A204.1 (cell line): ENCODE data around the gene LRSAM1.

Source experiments
- FAIRE-seq: peaks from 2 replicates; lab custom pipeline; 2012; peaks lifted over from hg19 to GRCh38; lab: Jason Lieb, UNC

Gene LRSAM1

DNA sequence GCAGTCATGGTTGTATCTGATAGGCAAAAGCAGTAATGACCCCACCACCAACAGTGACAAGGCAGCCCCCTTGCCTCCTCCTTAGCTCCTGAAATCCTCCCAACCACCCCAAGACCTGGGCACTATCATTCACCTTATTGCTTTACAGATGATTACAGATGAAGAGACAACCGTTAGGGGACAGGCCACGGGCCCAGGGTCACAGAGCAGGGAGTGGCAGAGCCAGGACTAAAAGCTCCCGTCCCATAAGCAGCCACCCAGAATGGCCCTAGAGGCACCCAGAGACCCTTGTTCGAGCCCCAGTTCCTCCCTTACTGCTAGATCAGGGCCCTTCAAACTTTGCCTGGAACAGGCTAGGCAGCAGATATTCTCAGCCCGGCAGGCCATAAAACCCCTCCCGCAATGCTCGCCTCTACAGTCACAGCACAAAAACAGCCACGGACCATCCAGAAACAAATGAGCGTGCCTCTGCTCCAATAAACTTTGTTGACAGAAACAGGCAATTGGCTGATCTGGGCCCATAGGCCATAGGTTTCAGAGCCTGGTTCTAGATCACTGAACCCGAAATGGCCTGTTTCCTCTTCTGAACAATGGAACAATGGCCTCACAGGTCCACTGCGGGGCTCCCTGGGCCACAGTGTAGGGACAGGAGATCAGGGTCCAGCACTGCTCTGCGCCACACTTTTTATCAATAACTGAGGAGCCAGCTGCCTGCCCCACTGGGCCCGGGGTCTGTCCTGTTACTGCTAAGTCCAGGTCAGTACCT, 67.0 kb downstream of the LRSAM1 start:
- no peak for FAIRE-seq

DNA sequence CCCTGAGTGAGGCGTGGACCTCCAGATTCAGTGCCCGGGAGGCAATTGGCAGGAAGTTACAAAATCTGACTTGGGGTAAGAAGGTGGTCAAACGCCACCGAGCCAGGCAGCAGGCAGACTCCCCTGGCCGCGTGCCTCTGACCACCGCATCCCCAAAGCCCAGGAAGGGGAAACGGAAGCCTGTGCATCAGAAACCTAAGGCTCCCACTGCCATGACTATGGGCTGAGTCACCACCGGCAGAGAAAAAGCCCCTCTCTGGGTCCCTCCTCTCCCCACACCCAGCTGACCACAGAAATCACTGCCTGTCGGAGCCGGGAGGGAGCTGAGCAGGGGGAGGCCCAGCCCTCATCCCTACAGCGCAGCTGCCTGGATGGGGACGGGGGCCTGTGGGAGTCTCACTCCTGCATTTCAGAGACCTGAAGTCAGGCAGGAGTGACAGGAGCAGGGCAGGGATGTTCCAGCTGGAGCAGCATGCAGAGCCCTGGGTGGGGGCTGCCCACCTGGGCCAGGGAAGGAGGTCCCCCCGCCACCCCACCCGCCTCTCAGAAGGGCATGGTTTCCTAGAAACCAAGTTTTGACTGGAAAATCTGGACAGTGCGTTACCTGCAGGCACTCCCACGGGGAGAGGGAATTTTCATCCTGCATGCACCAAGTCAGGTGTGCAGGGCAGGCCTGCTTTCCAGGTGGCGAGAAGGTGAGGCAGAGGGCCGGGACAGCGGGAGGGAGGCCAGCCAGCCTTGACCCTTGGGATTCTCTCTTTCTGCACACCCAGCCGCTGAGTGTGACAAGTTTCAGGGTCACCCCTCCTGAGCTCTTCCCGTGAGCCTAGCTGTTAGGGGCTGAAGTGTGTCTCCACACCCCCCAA, 68.2 kb downstream of the LRSAM1 start:
- no peak for FAIRE-seq

DNA sequence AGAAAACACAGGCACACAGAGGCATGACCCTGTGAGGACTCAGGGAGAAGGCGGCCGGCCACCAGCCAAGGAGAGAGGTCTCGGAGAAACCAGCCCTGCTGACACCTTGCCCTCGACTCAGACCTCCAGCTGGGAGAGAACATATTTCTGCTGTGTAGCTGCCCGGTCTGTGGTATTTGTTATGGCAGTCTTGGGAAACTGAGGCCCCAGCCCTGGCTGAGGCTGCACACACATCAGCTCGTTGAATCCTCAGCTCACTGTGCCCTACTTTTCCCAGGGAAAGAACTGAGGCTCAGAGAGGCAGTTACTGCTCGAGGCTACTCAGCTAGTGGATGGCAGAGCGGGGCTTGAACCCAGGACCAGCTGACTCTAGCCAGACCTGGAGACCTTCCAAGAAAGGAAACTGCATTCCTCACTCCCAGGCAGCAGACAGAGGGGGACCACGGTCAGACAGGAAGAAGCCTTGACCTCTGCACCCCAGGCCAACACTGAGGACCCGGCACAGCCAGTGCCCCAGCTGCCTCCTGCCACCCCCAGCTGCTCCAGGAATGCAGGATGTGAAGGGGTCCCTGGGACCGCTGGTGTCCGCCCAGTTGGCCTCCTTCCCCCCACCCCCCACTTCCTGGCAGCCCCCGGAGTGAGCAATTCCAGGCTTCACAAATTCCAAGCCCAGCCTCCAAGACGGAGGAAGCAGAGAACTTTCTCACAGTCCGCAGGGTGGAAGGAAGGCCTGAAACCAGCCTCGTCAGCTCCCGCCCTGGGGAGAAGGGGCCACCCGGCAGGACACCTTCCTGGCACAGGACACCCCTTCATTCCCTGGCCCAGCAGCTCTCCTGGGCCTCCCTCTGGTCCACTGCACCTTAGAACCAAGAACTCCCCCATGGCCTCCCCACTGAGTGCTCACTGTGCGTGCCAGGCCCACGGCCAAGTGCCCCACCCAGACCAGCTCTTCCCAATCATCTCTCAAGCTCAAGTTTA, 69.9 kb downstream of the LRSAM1 start:
- FAIRE-seq = no peak

DNA sequence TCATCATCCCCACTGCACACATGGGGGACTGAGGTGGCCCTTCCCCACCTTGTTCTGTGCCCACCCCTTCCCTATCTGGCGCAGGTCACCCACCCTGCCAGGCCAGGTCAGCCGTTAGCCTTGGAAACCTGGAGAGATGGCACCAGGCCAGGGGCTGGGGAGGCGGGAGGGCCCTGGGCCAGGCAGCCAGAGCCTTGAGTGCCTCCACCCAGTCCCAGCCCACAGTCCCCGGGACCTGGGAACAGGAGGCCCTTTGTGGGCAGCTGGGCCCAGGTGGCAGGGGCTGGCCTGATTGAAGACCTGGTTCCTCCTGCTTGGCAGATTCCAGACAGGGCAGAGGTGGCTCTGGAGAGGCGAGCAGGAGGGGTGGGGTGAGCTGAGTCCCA, 70.6 kb downstream of the LRSAM1 start:
- FAIRE-seq = no peak

DNA sequence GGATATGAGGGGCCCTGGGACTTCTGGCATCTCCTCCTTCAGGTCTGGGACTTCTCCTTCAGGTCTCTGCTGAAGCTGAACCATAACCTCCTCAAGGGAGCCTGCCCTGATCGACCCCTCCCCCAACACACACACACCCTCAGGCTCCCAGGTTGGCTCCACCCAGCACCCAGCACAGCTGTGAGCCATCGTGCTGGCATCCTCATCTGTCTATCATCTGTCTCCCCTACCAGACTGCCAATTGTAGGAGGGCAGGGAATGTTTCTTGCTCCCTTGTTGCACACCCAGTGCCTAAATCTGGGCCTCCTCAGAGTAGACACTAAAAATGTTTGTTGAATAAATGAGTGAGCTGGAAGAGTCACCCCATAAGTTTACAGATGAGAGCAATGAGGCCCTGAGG, 71.4 kb downstream of the LRSAM1 start:
- FAIRE-seq = no peak

DNA sequence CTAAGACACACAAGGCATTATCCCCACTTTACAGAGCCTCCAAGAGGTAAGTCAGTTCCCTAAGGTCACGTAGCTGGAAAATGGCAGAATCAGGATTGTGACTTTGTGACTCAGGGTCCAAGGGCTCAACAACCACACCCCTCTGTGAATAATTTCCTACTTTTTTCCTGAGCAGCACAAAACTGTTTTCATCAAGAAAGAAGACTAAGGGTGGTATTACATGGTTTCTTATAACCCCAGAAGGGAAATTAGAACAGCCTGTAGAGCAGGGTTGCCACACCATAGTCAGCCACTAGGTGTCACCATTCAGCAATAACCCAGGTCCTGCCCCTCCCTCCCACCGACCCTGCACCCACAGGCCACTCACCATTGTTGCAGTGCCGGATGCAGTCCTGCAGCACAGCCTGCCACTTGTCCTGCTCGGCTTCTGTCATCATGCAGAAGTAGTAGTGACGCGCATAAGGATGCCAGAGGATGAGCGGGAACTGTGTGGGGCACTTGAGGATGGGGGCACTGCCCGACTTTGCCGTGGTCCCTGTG, 72.1 kb downstream of the LRSAM1 start:
- no peak for FAIRE-seq

DNA sequence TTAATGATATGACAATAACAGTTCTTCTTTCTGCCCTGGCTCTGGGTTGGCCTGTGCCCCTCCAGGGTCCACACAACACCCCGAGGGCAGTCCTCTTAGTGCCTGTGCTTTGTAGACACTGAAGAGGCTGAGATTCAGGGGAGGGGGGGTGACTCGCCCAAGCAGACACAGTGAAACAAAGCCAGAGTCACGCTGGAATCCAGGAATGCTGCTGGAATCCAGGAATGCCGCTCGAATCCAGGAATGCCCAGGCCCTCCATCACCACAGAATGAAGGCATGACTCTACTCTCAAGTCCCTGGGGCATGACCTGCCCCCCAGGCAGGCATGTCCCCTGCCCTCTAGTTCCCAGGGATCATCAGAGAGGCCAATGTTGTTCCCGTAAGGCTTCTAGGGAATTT, 73.1 kb downstream of the LRSAM1 start:
- no peak for FAIRE-seq

DNA sequence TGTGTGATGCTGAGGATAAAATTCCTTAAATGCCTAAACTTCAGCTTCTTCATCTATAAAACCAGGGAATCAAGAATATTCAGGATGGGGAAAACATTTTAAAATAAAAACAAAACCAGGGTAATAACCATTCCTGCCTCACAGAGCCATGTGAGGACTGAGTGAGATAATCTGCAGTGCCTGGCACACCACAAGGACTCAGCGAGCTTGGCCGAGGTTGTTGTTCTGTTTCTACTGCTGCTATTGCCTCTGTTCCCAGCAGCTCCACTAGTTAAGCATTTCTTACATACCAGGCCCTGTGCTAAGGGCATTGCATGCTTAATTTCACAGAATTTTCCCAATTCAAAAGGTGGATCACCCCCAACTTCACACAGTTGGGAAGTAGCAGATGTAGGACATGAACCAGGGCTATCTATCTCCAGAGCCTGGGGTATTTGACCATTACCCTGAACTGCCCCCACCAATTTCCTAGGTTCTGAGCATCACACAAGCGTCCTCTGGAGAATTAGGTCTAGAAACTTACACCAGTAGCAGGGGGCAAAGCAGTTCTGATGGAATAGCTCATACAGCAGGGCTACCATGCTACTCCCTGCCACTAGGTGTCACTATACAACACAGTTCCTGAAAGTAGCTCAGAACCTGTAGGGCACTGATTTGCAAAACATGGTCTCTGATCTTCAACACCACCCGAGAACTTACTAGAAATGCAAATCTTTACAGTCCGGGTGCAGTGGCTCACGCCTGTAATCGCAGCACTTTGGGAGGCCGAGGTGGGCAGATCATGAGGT, 74.3 kb downstream of the LRSAM1 start:
- FAIRE-seq = no peak

DNA sequence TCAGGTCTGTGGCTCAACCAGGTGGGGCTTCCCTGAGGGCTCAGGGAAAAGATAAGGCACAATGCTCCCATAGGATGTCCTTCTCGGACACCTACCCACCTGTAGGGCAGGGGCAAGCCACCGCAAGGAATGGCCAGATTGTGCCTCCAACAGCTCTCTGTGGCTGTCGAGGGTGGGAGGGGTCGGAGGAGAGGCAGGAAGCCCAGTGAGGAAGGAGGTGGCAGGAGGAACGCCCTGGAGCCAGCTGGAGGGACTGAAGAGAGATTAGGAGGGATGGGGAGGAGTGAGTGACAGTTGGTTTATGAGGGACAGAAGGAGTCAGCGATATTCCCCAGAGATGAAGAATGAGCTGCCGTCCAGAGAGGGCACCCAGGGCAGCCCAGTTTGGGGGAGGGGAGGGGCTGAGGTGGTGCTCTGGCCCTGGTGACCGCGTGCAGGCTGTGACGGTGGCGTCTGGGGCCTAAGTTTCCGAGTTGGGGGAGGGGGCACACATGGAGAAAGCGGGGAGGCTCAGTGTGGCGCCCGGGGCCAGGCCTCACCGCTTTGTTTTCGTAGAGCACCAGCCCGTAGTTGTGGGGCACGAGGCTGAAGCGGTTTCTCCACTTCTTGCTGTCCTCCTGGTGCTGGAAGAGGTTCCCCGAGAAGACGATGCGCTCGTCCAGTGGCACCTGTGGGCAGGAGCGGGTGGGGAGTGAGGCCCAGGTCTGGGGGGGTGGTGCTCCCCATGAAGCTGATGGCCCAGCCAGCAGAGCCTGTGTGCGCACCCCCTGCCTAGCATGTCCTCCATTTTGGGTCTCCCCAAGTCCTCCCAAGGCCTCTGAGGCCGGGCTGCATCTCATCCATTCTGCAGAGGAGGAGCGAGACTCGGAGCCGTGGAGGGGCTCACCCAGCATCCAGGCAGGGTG, 75.6 kb downstream of the LRSAM1 start:
- no peak for FAIRE-seq

DNA sequence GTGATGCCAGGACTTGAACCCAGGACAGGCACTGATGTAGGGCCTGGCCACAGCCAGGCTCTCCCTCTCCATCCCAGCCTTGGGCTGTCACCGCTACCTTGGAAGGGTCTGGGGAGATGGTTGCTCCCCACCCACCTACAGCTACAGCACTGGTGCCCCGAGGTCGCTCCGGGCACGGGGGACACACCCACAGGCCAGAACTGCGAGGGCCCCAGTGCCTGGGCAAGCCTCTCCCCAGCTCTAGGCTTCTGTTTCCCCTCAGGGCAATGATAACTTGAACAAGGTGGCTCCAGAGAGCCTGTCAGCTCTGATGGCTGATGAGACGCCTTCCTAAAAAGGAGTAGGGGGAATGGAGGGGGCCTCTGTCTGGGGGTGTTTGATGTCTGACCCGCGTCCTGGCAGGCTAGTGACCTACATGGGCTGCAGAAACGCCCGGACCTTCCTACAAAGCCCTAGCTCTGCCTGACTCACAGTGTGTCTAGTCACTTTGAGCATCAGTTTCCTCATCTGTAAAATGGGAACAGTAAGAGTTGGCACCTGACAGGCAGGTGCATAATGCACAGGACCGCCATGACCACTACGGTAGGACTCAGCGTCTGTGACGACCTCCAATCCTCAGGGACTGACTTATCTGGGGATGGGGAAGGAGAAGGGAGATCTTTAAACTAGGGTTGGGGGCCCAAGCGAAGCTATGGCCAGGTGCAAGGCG, 76.4 kb downstream of the LRSAM1 start:
- no peak for FAIRE-seq

DNA sequence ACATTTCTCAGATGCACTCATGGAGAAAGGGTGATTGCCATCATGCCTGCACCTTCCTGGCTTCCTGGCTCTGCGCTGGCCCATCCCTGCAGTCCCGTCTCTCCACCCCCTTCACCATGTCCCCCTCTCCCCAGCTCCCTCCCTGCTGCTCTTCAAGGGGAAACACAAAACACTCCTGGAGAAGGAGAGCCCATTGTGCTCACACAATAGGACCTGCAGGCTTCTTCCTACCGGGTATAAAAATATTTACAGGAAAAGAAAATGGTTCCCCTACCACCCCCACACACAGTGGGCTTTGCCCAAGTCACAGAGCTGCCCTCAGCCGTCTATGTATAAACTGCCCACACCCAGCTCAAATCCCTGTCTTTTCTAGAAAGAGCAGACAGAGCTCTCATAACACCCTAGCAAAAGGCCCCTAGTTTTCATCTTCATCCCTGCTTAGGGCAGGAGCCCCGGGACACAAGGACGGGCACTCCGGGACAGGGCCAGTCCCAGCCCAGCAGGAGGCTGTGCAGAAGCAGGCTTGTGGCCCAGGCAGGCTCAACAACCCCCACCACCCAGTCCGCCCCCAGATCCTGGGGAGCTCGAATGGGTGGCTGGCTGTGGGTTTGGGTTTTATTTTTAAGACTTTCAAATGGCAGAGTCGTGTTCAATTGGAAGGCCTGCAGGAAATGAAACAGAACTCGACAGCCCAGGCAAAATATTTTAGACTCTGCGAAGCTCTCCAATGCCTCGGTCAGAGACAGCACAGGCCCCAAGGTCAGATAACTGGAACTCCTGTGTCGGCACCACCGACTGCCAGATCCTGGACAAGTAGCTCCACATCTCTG, 77.3 kb downstream of the LRSAM1 start:
- FAIRE-seq = no peak

DNA sequence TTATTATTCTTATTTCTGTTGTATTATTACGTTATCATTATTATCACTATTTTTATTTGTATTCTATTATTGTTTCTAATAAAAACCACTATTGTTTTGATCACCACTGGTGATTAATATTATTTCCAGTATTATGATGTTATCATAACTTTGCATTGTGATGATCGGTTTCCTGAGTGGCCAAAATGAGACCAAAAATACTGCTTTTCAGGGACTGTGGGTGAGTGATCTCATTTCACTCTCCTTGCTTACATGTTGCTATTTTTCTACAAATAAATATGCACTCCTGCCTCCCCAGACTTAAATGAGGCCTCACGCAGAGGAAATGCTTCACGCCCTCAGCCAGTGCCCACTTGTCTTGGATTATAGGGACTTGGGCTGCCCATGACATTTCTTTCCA, 78.4 kb downstream of the LRSAM1 start:
- FAIRE-seq = no peak

DNA sequence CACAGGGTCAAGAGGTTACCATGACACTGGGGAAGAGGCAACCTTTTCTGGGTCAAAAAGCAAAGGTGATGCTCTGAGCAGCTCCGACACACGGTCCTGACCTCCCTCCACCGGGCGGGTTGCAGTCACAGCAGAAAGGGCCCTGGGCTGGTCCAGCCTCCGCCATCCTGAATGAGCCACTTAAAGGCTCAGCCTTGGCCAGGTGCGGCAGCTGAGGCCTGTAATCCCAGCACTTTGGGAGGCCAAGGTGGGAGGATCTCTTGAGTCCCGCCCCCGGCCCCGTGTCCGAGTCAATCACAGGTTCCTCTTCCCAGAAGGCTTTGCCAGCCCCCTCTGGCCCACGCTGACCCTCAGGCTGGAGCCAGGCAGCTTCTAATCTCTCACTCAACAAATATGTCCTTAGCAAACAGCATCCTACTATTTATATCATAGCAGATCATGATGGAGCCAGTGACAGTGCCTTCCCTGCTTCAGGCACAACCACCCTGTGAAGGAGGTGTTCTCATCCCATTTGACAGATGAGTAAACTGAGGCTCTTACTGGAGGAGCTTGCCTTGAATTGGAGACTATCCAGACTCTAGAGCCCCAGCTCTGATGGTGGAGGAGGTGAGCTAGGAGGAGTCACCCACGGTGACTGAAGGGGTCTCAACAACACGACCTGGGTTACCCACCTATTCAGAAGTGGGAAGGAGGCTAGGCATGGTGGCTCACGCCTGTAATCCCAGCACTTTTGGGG, 79.1 kb downstream of the LRSAM1 start:
- no peak for FAIRE-seq

DNA sequence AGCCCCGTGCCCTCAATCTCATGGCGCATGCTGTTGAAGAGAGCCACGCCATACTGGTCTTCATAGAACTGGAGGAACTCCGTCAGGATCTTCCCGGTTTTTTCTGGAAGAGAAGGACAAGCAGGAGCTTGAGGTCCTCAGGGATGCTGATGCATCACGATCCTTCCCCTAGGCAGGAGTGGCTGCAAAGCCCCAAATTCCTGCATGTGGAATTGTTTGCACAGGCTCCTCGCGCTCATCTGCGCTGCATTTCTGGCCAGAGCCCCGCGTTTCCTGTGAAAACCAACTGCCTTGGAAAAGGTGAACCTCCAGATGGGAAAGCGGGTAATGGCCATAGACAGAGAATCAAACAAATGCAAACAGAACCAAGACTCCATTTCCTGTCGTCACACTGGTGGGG, 80.4 kb downstream of the LRSAM1 start:
- no peak for FAIRE-seq

DNA sequence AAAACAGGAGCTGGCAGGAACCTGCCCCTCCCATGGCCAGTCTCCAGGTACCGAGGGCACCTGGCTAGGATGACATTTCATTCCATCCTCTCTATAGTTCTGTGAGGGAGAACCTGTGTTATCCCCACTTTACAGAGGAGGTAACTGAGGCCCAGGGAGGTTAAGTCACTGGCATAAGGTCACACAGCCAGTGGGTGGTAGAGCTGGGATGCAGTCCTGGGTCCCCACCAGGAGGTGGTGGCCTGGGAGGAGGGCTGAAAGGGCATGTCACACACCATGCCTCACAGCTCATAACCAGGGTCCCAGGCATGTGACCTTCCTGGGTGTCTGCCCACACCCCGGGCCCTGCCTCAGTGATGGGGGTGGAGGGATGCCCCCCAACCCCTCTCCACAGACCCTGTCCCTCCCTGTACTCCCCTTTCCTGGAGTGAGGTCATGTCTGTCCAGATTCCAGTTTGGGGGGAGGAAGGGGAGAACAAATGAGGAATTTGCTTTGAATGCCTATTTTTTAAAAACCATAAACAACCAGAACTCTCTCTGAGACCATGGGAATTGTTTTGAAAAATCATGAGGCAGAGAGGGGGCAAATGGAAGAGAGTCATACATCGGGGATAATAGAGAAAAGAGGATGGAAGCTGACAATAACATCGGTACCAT, 83.1 kb downstream of the LRSAM1 start:
- FAIRE-seq = no peak

DNA sequence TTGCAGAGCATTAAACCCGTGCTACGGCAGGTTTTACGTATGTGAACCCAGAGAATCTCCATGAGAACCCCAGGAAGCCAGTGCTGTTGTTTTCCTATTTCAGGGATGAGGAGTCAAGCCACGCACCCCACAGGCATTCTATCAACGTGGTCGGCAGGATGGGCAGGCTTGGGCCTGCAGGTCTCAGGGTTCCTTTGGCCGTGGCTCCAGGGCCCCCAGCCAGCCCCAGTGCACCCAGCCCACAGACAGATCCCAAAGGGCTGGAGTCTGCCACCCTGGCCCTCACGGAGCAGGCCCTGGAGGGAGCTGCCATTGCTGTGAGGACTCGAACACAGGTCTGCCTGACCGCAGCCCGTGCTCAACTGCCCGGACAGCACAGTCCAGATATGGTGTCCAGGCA, 83.6 kb downstream of the LRSAM1 start:
- no peak for FAIRE-seq

DNA sequence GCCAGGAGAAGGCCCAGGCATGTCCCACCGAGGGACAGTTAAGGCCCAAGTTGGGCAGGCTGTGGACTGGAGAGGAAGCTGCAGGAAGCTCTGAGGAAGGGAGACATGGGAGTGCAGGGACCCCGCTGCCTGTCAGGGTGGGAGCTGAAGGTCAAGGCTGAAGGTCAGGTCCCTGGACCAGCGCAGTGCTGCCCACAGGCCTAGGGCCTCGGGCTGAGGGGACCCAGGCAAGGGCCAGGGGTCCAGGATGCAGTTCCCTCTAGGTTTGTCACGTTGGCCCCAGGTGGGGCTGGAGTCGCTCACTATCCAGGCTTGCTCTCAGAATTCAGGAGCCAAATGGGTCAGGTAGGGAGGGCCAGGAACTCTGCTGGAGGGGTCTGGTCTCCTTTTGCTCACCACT, 84.1 kb downstream of the LRSAM1 start:
- FAIRE-seq = no peak

DNA sequence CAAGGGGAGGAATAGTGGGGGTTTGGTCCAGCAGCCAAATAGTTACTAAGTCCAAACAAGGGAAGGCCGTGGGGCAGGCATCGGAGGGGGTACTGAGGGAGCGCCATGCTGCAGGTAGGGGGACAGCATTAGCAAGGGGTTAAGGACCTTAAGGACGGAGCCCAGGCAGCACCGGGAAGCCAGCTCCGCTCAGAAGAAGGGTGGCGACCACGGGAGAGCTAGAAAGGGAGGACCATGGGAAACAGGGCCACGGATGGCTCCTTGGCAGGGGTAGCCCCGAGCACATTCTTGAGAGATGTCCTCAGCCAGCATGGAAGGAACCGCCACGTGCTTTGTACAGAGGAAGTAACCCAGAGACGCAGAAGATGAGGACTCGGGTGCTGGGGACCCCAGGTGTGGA, 84.5 kb downstream of the LRSAM1 start:
- no peak for FAIRE-seq
